HCT116 (cell line): ENCODE measurements around the gene OR2A14. TPM values are rescaled to one million over a fixed set of nuclear protein-coding genes. Genes with fewer than 3 reads are reported as not detected.
"Not testable (repeated sequence)": the region's sequence is repeated elsewhere in the genome, so short reads cannot be mapped to it uniquely, and the experiment has no call there.

ENCODE experiments used
- ATAC-seq: fragments of 200-7000 bp; cut with Tn5 transposase; 2 replicates; pipeline ENCODE4 v1.9.1; 2020; ENCODE audit warnings: mild to moderate bottlenecking, moderate library complexity
- BruUV-seq: library from RNA; stranded (reverse); fragments of 400-500 nt; replicated peaks from 2 replicates; lab custom pipeline; 2021; lab: Mats Ljungman, UMichigan
- CTCF ChIA-PET: fragments of 300-600 bp; sonication (Branson Sonifier 250); formaldehyde crosslinking; loops from one replicate; lab custom pipeline; 2021; ENCODE audit warnings: antibody characterized with exemption; lab: Charles Lee
- POLR2A ChIA-PET: fragments of 300-600, 350-600 bp; sonication (Branson Sonifier 250); formaldehyde crosslinking; loops from one replicate; lab custom pipeline; 2021; ENCODE audit warnings: antibody characterized with exemption; lab: Charles Lee
- RAD21 ChIA-PET, 2 experiments: fragments of 300-600 bp; sonication (Branson Sonifier 250); formaldehyde crosslinking; loops; one replicate each; lab custom pipeline; 2023; ENCODE audit warnings: low total read pairs in 2 of 2; ENCODE audit not compliant: uncharacterized antibody in 2 of 2, unreplicated experiment in 2 of 2, low non-redundant PET in 1 of 2; lab: Charles Lee
- DNase-seq: peaks from one replicate; pipeline ENCODE4 v3.0.0-alpha.2; 2010; ENCODE audit warnings: low read depth, low spot score
- H2AFZ ChIP-seq: fragments of 200-600 bp; shearing (Covaris generic), sonication (generic); 2 replicates; pipeline ENCODE4 v1.6.1; 2017; ENCODE audit warnings: low read depth, mixed run types, mixed read lengths, antibody characterized with exemption, low read length; ENCODE audit not compliant: poor library complexity, severe bottlenecking
- H3K27ac ChIP-seq: 2 replicates; pipeline ENCODE4 v1.5.1; 2012; ENCODE audit warnings: low read depth, low read length
- H3K27me3 ChIP-seq: fragments of 200-600 bp; sonication (generic); 2 replicates; pipeline ENCODE4 v1.6.1; 2016; ENCODE audit warnings: mixed run types, low read length, mixed read lengths; ENCODE audit not compliant: insufficient read depth
- H3K36me3 ChIP-seq, 2 experiments: fragments of 200-500 bp in 1 of 2; fragments of 200-600 bp in 1 of 2; sonication (Bioruptor generic) in 1 of 2; sonication (generic) in 1 of 2; 2 replicates each; pipeline versions ENCODE4 v1.5.1 to v1.6.1; 2014 to 2016; ENCODE audit warnings: low read length in 2 of 2, inconsistent platforms in 1 of 2, mixed read lengths in 1 of 2, mixed run types in 1 of 2; ENCODE audit not compliant: insufficient read depth in 2 of 2, control insufficient read depth in 1 of 2
- H3K4me1 ChIP-seq, 2 experiments: fragments of 200-600 bp in 1 of 2; sonication (generic) in 1 of 2; 2 replicates each; pipeline versions ENCODE4 v1.5.1 to v1.6.1; 2012 to 2017; ENCODE audit warnings: low read length in 2 of 2, inconsistent platforms in 1 of 2, mild to moderate bottlenecking in 1 of 2, mixed read lengths in 1 of 2, mixed run types in 1 of 2, moderate library complexity in 1 of 2; ENCODE audit not compliant: insufficient read depth in 2 of 2, control insufficient read depth in 1 of 2
- H3K4me2 ChIP-seq: fragments of 200-600 bp; sonication (generic); 2 replicates; pipeline ENCODE4 v1.6.1; 2017; ENCODE audit warnings: mixed run types, low read length, mixed read lengths
- H3K4me3 ChIP-seq, 2 experiments: fragments of 200-600 bp in 1 of 2; sonication (generic) in 1 of 2; replicated peaks in 1 of 2; 2 replicates each; pipeline ENCODE4 v1.5.1; 2011 to 2016; ENCODE audit warnings: low read length in 2 of 2, control low read depth in 1 of 2, low read depth in 1 of 2, mild to moderate bottlenecking in 1 of 2, mixed read lengths in 1 of 2, mixed run types in 1 of 2
- H3K79me2 ChIP-seq: fragments of 200-600 bp; sonication (generic); 2 replicates; pipeline ENCODE4 v1.6.1; 2017; ENCODE audit warnings: mild to moderate bottlenecking, mixed run types, low read length, moderate library complexity, mixed read lengths; ENCODE audit not compliant: insufficient read depth
- H3K9ac ChIP-seq: fragments of 200-600 bp; sonication (generic); 2 replicates; pipeline ENCODE4 v1.6.1; 2016; ENCODE audit warnings: low read length, mixed read lengths
- H3K9me2 ChIP-seq: fragments of 200-600 bp; sonication (generic), shearing (Covaris generic); 2 replicates; pipeline ENCODE4 v1.6.1; 2017; ENCODE audit warnings: mixed run types, mild to moderate bottlenecking, moderate library complexity; ENCODE audit not compliant: insufficient read depth
- H3K9me3 ChIP-seq, 2 experiments: fragments of 200-500 bp in 1 of 2; fragments of 200-600 bp in 1 of 2; sonication (Bioruptor generic) in 1 of 2; sonication (generic) in 1 of 2; 2 replicates each; pipeline ENCODE4 v1.6.1; 2014 to 2017; ENCODE audit warnings: low read length in 2 of 2, mixed read lengths in 2 of 2, inconsistent platforms in 1 of 2, low read depth in 1 of 2, mild to moderate bottlenecking in 1 of 2, mixed run types in 1 of 2, moderate library complexity in 1 of 2; ENCODE audit not compliant: control insufficient read depth in 1 of 2, insufficient read depth in 1 of 2
- H4K20me1 ChIP-seq: fragments of 200-600 bp; sonication (generic), shearing (Covaris generic); 2 replicates; pipeline ENCODE4 v1.6.1; 2017; ENCODE audit warnings: mixed run types, mild to moderate bottlenecking, moderate library complexity; ENCODE audit not compliant: insufficient read depth
- EZH2 ChIP-seq: fragments of 200-600 bp; sonication (generic); IDR thresholded peaks from 2 replicates; pipeline ENCODE4 v1.6.1; 2017; ENCODE audit warnings: antibody characterized with exemption, mixed run types
- FOSL1 ChIP-seq: IDR thresholded peaks from 2 replicates; pipeline ENCODE4 v1.6.1; 2012; ENCODE audit warnings: low read depth
- JUND ChIP-seq: IDR thresholded peaks from 2 replicates; pipeline ENCODE4 v1.6.1; 2012
- POLR2AphosphoS5 ChIP-seq: IDR thresholded peaks from 2 replicates; pipeline ENCODE4 v1.6.1; 2011; ENCODE audit warnings: mild to moderate bottlenecking, low read depth, low read length, moderate library complexity
- SIN3A ChIP-seq: IDR thresholded peaks from 2 replicates; pipeline ENCODE4 v1.6.1; 2012; ENCODE audit warnings: low read depth
- intact Hi-C: fragments of 100-400 bp; cut with micrococcal nuclease; formaldehyde crosslinking; loops from 2 replicates; pipeline ENCODE4 v1.10.0; 2022
- total RNA-seq: library from RNA; stranded (reverse); gene quantifications from one replicate; pipeline ENCODE4 v1.2.1, GENCODE V29; 2021; ENCODE audit not compliant: unreplicated experiment

Gene OR2A14
- total RNA-seq, 1 experiment from 2014 or later, result not detected

DNA sequence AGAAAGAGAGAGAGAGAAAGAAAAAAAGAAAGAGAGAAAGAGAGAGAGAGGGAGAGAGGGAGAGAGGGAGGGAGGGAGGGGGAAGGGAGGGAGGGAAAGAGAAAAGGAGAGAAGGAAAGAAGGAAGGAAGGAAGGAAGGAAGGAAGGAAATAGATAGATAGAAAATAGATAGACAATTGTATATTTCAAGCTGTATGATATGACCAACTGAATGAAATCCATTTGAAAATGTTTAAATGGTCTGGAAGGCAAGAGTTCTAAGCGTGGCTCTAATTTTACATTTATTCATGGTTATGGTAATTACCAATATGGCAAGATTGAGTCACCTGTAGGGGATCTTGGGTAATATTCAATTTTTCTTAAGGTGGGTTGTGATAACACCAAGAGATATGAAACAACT, 35.9 kb downstream of the OR2A14 start:
- no peak overlapping the region for H3K27ac ChIP-seq
- TF ChIP-seq SIN3A, result no peak
- RAD21 ChIA-PET, result no interaction called here

GRCh38 chr7:144164784-144165183, 41.8 kb downstream of the OR2A14 start:
- POLR2A ChIA-PET, result no interaction called here
- CTCF ChIA-PET, result no interaction called here

More for the DNA sequence above, 35.9 kb downstream of the OR2A14 start:
- Histone ChIP-seq H3K4me3 (no peak overlapping the region), H2AFZ (no peak overlapping the region), H3K9me3 (no peaks in the 10 kb centered on the region), H3K36me3 (no peaks in the 10 kb centered on the region), H3K9me2 (no peaks in the 10 kb centered on the region; the same call in 1 of the 2 replicates), H3K79me2 (no peaks in the 10 kb centered on the region), H3K4me1 (no peaks in the 10 kb centered on the region), H3K4me2 (no peak overlapping the region), H4K20me1 (no peaks in the 10 kb centered on the region), H3K27me3 (no peaks in the 10 kb centered on the region), H3K9ac (no peak overlapping the region)
- BruUV-seq, result no TSS peak
- ChIA-PET CTCF (no interaction called here), POLR2A (no interaction called here)
- ATAC-seq (no peak), DNase-seq (no peak)
- intact Hi-C loops, result no loop called here

GRCh38 chr7:144171594-144172350, 48.8 kb downstream of the OR2A14 start:
- H3K4me3 ChIP-seq, H3K79me2 ChIP-seq, H3K9me3 ChIP-seq, H3K4me1 ChIP-seq, H3K9me2 ChIP-seq, H3K4me2 ChIP-seq, ATAC-seq, H2AFZ ChIP-seq, POLR2A ChIA-PET, CTCF ChIA-PET, DNase-seq, BruUV-seq, H3K27me3 ChIP-seq, H3K36me3 ChIP-seq, H4K20me1 ChIP-seq, H3K27ac ChIP-seq, RAD21 ChIA-PET, intact Hi-C loops, H3K9ac ChIP-seq: not testable (repeated sequence)

More at GRCh38 chr7:144164784-144165183, 41.8 kb downstream of the OR2A14 start:
- Histone ChIP-seq H3K9ac (no peak overlapping the region), H3K4me1 (no peaks in the 10 kb centered on the region), H2AFZ (no peak overlapping the region), H3K79me2 (no peaks in the 10 kb centered on the region), H3K9me2 (no peaks in the 10 kb centered on the region), H3K36me3 (no peaks in the 10 kb centered on the region), H3K27ac (no peak overlapping the region), H3K27me3 (no peaks in the 10 kb centered on the region), H4K20me1 (no peaks in the 10 kb centered on the region), H3K4me3 (no peak overlapping the region), H3K4me2 (no peak overlapping the region), H3K9me3 (no peaks in the 10 kb centered on the region)
- RAD21 ChIA-PET, result no interaction called here
- DNase-seq (no peak), ATAC-seq (no peak)
- intact Hi-C loops, result no loop called here
- no TSS peak for BruUV-seq
- TF ChIP-seq POLR2AphosphoS5 (no peak), JUND (no peak), FOSL1 (no peak), EZH2 (no peak)
